ENCODE results near the gene SLAMF1.
"Not testable (repeated sequence)": the region's sequence is repeated elsewhere in the genome, so short reads cannot be mapped to it uniquely, and the experiment has no call there.

Gene SLAMF1

GRCh38 chr1:160607011-160607671 is 39.7 kb downstream of the SLAMF1 start:
- no peak overlapping the region for H3K4me3 ChIP-seq (ENCODE audit: low read depth, low read length)

DNA sequence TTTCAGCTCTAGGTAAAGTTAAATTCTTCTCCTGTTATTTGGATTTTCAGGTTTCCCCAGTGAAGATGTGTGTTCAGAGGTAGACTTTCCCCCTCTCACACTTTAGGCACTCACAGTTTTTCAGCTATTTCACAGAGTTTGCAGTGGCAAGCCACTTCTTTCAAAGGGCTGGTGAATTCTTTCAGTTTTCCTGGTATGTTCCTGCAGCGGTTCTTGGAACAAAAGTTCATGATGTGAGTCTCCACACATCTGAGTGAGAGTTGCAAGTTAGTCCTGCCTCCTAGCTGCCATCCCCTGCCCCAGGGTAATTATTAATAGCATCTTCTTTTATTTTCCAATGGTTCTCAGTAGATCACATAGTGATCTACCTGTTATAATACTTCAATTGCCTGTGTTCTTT is 40.2 kb downstream of the SLAMF1 start:
- H3K4me3 ChIP-seq (ENCODE audit: low read depth, low read length) = no peak overlapping the region

- no peak overlapping the region for H3K4me3 ChIP-seq (ENCODE audit: low read depth, low read length)
Observed at GRCh38 chr1:160605792-160606479, 40.9 kb downstream of the SLAMF1 start.

DNA sequence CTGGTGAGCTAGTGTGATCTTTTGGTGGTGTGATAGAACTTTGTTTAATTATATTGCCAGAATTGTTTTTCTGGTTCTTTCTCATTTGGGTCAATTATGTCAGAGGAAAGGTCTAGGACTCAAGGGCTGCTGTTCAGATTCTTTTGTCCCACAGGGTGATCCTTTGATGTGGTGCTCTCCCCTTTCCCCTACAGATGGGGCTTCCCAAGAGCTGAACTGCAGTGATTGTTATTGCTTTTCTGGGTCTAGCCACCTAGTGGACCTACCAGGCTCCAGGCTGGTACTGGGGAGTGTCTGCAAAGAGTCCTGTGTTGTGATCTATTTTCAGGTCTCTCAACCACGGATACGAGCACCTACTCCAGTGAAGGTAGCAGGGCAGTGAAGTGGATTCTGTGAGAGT is 41.6 kb downstream of the SLAMF1 start:
- no peak overlapping the region for H3K4me3 ChIP-seq (ENCODE audit: low read depth, low read length)

DNA sequence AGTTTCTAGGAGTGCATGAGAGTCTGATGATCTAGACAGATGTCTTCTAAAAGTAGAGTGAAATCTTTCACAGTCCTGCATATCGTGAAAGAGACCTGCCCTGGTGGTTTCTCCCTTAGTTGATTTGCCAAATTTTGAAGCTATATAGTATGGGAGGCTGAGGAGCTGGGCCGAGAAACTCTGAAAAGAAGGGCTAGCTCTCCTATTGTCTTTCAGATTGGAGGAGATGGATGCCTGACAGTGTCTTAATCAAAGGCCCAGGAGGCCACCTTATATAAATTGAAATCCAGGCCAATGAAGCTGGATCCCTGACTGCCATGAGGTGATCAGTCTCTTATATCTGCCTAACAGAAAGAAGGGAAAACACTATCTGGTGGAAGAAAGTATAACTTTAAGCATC is 49.1 kb downstream of the SLAMF1 start:
- no peak overlapping the region for H3K4me3 ChIP-seq (ENCODE audit: low read depth, low read length)

- H3K4me3 ChIP-seq (ENCODE audit: low read depth, low read length) = no peak overlapping the region
Observed at GRCh38 chr1:160597051-160597450, 49.8 kb downstream of the SLAMF1 start.

DNA sequence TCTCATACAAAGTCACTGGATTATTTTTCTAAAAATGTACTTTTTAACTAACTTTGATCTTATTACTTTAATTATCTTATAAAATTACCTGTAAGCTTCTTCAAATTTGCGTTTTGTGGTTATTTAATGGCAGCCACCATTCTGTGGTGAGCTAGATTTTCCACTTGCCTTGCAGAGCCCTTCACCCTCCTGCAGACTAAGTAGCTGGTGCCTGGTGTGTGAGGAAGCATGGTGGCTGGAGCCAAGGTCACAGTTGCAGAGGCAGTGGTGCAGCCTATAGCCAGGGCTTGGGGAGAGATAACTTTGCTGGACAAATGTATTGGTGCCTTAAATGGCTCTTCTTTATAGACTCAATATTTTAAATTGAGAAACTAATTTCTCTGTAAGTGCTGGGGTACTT is 56.4 kb downstream of the SLAMF1 start:
- no peak overlapping the region for H3K4me3 ChIP-seq (ENCODE audit: low read depth, low read length)

DNA sequence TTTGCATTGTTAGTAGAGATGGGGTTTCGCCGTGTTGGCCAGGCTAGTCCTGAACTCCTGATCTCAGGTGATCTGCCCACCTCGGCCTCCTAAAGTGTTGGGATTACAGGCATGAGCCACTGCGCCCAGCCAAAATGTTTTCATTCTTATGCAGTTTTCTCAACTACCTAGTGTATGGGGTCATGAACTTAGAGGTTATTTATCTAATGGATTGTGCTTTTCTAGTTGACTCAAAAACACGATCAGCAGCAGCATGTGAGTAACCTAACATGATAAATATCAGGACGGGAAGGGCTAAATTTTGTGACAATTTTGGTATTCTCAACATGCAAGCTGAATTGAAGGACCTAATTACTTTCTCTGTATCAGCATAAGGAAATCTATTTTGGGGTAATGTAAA is 58.4 kb downstream of the SLAMF1 start:
- no peak overlapping the region for H3K4me3 ChIP-seq (ENCODE audit: low read depth, low read length)

DNA sequence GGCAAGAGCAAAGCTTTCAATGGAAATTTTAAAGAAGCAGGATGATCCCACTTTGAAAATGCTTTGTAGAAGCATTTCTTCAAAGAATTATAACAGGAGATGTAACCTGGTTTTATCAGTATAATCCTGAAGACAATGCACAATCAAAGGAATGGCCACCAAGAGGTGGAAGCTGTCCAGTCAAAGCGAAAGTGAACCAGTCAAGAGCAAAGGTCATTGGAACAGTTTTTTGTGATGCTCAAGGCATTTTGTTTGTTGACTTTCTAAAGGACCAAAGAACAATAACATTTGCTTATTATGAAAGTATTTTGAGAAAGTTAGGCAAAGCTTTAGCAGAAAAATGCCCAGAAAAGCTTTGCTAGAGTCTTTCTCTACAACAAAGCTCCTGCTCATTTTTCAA is 62.1 kb downstream of the SLAMF1 start:
- no peak overlapping the region for H3K4me3 ChIP-seq (ENCODE audit: low read depth, low read length)

DNA sequence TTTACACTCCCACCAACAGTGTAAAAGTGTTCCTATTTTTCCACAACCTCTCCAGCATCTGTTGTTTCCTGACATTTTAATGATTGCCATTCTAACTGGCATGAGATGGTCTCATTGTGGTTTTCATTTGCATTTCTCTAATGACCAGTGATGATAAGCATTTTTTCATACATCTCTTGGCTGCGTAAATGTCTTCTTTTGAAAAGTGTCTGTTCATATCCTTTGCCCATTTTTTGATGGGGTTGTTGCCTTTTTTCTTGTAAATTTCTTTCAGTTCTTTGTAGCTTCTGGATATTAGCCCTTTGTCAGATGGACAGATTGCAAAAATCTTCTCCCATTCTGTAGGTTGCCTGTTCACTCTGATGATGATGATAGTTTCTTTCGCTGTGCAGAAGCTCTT is 63.9 kb downstream of the SLAMF1 start:
- H3K4me3 ChIP-seq (ENCODE audit: low read depth, low read length) = not testable (repeated sequence)

DNA sequence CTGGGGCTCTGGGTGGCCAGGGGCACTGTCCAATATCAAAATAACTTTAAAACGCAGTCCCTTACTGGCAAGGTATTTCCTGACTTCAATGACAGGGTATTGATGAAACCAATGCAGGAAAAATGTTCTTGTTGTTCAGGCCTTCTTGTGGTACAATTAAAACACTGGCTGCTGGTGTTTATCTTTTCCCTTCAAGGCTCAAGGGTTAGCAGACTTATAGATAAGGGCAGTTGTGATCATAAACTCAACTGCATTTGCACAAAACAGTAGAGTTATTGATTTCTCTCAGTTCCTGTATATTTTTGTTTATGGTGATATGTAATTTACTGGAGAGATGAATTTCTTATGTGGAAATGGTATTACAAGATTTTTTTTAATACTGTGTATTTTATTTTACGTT is 64.9 kb downstream of the SLAMF1 start:
- H3K4me3 ChIP-seq (ENCODE audit: low read depth, low read length) = no peak overlapping the region

DNA sequence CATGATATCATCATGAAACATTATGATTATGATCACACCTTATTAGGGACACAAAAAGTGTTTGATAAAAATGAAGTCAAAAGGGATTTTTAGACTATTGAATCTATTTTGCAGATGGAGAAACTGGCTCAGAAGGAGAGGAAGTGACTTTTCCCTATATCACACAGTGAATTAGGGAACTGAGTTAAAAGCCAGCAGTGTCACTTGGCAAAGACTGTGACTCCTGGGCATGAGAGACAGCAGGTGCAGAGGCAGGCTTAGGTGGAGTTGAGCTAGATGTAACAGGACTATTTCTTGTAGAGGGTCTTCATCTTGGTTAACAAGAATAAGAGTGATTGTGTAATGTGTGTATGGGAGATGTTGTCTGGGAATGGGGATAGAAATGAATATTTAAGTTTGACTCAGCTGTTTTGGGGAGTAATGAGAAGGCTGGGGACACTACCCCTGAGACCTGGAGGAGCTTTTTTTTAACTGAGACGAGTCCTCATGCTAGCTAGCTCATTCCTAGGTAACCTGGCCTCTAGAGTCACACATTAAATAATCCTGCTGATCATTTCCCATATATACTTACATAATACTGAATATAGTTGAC is 66.5 kb downstream of the SLAMF1 start:
- no peak overlapping the region for H3K4me3 ChIP-seq (ENCODE audit: low read depth, low read length)

DNA sequence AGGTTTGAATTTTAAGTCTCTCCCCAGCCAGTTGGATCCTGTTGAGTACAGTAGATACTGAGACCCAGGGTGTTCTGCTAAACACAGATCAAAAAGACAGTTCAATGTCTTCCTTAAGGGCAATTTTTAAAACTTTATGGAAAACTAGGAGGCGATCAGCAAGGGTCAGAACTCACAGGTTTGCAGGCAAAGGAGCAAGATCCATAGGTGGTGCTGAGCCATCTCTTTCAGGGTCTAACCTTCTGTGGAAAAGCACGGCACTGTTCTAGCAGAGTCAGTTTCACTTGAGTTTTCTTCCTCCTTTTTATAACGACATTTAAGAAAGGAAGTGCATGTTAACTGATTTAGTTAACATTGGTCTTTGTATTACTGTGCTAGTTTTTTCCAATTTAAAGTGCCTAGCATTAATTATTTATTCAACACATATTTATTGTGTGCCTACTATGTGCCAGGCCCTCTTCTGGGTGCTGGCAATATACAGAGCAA is 67.6 kb downstream of the SLAMF1 start, which contains the start of gene CD84:
Gene CD84, minus strand, starts transcription at position 281 of the 486 bp plus-strand sequence. Its CDS starts 59 bp downstream, at position 222.
- H3K4me3 ChIP-seq (ENCODE audit: low read depth, low read length) = no peak within 1 kb of the TSS

DNA sequence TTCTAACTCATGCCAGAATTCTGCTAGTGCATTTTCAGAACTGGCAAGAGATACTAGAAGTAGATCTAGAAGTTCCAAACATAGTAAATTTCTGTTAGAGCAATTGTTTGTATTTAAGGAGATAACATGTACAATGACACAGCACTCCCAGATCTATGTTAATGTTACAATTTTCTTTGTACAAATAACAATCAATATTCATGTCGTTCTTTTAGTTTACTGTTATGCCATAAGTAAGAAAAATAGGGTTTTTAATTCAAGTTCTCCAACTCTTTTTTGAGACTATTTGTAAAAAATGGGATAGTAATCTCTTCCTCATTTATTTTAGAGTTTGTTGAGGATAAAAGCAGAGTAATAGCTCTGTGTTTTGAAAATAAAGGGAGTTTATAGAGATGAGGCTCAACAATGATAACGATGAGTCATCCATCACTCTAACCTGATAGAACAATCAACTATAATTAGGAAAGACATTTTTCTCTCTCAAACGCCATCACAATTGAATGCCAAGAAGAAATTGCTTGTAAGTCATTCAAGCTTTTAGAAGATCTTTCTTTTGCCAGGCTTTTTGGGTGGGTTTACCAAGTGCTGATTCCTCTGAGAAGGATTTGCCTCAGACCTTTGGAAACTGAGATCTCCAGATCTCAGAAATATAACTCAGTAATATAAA is 68.2 kb downstream of the SLAMF1 start:
- H3K4me3 ChIP-seq (ENCODE audit: low read depth, low read length) = no peak overlapping the region

DNA sequence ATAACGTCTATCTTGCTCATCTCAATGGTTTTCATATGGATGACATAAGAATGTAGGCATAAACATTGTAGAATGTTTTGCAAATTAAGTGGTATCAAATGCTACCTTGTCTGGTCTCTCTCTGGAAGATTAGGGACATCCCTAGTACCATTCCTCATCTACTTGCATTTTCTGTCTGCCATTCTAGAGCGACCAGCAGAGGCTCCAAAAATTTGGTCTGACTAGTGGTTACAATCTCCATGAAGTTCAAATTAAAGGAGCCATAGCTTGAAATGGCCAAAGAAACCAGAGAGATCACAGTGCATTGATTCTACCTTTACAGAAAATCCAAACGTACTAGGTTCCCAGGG is 68.7 kb downstream of the SLAMF1 start:
- H3K4me3 ChIP-seq (ENCODE audit: low read depth, low read length) = no peak overlapping the region

DNA sequence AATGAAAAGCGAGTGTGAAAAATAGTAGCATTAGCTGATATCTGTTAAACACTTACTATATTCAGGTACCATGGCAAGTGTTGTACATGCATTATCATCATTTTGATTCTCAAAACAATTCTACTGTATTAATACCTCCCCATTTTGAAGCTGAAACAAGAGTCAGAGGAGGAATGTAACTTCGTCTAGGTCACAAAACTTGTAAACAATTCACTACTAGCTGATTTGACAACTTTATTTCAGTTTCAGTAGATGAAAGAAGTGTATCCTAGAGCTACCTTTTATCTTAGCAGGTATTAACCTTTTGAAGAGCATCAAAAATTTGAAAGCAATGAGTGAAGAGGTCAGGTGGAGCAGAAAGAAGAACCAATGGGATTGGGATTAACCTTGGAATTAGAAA is 69.2 kb downstream of the SLAMF1 start:
- H3K4me3 ChIP-seq (ENCODE audit: low read depth, low read length) = no peak overlapping the region

GRCh38 chr1:160576884-160577283 is 70.0 kb downstream of the SLAMF1 start:
- H3K4me3 ChIP-seq (ENCODE audit: low read depth, low read length) = no peak overlapping the region

- no peak overlapping the region for H3K4me3 ChIP-seq (ENCODE audit: low read depth, low read length)
Observed at GRCh38 chr1:160576390-160576789, 70.5 kb downstream of the SLAMF1 start.

GRCh38 chr1:160575112-160575664 is 71.7 kb downstream of the SLAMF1 start:
- H3K4me3 ChIP-seq (ENCODE audit: low read depth, low read length) = no peak overlapping the region

DNA sequence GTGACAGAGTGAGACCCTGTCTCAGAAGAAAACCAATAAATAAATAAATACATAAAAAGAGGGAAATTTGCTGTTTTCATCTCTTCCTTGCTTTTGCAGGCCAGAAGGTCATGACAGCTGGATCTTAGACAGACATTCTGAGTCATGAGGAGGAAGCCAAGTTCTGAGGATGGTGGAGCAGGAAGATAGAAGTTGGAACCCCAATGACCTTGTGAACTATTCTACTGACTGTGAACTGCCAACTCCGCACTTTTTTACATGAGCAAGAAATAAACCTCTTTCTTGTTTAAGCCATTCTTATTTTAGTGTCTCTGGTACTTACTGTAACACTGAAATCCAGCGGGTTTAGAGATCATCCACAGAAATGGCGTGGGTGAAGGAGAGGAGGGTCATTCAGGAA is 76.0 kb downstream of the SLAMF1 start:
- no peak overlapping the region for H3K4me3 ChIP-seq (ENCODE audit: low read depth, low read length)

DNA sequence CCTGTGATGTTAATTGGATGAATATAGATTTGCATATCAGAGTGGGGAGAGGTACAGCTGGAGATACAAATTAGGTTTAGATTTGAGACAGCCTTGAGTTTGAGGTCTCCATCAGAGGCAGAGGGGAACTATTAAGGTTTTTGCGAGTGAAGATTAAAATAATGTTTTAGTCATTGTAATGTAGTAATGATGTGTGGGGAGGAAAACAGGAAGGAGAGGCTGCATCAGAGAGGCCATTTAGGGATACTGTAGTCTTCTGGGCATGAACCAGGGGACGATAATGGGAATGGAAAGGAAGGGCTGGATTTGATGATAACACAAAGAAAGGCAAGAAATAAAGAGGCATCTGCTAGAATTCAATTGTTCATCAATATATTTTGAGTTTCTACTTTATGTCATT is 77.0 kb downstream of the SLAMF1 start:
- no peak overlapping the region for H3K4me3 ChIP-seq (ENCODE audit: low read depth, low read length)

All from iPS-11a (cell line).